ENCODE measurements around the gene FAM199X.
"Not testable (repeated sequence)": the region's sequence is repeated elsewhere in the genome, so short reads cannot be mapped to it uniquely, and the experiment has no call there.

Gene FAM199X

DNA sequence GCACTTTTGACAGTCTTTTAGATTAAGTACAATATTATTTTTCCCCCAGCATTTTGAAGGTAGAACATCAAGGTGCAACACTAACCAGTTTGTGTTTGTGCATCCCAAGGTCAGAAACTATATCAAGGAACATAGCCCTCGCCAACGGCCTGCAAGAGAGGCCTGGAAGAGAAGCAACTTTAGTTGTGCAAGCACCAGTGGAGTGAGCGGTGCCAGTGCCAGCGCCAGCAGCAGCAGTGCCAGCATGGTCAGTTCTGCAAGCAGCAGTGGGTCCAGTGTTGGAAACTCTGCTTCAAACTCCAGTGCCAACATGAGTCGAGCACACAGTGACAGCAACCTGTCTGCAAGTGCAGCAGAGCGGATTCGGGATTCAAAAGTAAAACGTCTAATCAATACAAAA, 21.7 kb downstream of the FAM199X start:
- no peak for DNase-seq (ENCODE audit: low read depth in 2 of 3, low spot score in 2 of 3)

DNA sequence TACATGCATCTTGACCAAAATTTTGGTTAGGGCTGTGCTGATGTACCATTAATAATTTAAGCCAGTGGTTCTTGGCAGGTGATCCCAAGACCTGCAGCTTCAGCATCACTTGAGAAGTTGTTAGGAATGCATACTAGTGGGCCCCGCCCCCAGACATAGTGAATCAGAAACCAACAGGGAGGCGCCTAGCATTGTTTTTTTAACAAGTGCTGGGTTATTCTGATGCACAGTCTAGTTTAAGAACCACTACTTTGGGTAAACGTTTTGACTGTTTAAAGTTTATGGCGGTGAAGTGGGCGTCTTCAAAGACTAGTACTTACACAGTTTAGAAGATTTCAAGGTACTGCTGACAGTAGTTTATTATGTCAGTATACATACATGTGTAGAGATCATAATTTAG, 23.6 kb downstream of the FAM199X start:
- DNase-seq (ENCODE audit: low read depth in 2 of 3, low spot score in 2 of 3): no peak

DNA sequence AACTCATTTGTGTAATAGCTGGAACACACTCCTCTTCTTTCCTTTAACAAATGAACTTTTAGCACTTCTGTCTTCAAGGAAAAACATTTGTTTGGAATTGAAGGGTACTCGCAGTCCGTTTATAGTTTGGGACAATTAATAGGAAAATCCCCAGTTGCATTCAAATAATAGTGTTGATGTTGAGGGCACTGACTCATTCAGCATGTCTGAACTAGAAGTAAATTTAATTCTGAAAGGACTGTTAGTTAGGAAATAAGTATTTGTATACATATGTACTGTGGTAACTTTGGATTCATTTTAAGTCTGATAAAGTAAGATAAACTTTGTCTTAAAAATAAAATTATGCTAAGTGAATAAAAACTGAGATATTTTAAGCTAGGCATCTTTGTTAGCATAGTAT, 27.2 kb downstream of the FAM199X start:
- DNase-seq (ENCODE audit: low read depth in 2 of 3, low spot score in 2 of 3): no peak

DNA sequence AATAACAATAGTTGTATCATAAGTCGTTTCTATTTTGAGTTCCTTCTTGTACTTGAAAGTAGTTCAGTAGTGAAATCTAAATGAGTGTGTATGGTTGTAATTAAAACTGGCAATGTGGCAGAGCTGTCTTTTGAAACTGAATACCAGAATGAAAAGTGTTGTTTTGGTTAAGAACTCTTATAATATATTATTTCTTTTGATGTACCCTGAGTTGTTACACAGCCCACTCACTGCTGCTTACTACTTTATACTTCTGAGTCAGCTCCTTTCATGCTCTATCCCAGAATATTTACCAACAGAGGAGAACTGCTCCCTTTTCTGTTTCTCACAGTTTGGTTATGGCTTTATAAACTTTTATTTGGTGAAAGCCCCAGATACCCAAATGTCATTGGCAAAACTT, 28.8 kb downstream of the FAM199X start:
- DNase-seq (ENCODE audit: low read depth in 2 of 3, low spot score in 2 of 3): no peak

DNA sequence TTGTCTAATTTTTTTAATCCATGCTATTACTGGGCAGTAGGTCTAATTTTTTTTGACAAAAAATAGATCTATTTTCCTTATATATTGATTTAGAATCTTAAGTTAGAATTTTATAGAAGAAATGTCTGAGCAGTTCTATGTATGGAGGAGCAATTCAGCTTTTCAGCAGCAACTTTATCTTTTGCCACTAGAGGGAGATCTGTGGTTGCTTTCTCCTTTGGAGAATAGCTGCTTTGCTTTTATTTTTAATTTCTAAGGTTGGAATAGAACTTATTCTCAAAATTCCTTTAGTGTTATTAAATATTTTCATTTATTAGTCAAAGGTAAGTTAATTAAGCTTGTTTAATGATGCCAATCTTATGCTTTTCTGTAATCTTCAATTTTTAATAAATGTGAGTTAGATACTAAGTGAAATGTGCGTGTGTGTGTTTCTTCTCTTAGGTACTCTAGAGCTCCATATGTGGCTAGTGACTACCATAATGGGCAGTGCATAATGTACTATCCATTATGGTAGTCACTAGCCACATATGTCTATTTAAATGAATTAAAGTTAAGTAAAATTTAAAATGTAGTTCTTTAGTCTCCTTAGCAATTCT, 29.3 kb downstream of the FAM199X start:
- DNase-seq (ENCODE audit: low read depth in 2 of 3, low spot score in 2 of 3): no peak

DNA sequence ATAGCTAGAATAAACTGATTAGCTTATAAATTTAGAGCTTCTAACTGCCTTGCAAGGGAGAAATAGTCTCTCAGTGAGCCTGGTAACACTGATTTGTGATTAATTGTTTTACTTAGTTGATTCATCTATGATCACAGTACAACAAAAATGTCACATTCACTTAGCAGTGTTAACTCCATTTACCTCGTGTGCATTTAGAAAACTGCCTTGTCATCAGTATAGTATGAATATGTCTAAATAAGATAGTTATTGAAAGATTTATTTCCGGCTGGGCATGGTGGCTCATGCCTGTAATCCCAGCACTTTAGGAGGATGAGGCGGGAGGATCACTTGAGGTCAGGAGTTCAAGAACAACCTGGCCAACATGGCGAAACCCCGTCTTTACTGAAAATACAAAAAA, 39.3 kb downstream of the FAM199X start:
- DNase-seq (ENCODE audit: low read depth in 2 of 3, low spot score in 2 of 3): no peak

DNA sequence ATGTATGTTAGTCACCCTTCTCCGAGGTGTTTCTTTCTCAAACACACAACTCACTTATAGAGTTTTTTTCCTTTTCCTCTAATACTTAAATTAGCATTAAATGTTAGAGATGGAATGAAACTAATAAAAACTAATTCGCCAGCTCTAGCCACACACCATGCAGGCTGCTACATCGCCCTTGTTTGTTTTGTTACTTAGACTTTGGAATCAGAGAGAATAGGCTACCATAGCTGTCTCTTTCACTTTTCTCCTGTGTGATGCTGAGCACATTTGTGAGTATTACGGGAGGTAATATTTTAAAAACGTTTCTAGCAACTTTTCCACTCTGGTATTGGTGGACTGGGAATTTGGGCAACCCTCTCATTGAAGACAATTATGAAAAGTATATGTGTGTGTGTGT, 44.9 kb downstream of the FAM199X start:
- no peak for DNase-seq (ENCODE audit: low read depth in 2 of 3, low spot score in 2 of 3)

DNA sequence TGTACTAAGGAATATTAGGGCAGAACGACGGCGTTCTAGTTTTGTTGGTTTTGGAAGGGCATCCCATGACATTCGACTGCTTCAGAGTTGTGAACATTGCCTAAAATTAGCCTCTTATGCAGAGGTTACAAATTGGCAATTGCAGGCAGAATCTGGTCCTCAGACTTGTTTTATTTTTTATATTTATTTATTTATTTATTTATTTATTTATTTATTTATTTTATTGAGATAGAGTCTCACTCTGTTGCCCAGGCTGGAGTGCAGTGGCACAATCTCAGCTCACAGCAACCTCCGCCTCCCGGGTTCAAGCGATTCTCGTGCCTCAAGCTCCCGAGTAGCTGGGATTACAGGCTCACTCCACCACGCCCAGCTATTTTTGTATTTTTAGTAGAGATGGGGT, 63.8 kb downstream of the FAM199X start:
- not testable (repeated sequence) for DNase-seq (ENCODE audit: low read depth in 2 of 3, low spot score in 2 of 3)

Measured in activated CD8-positive, alpha-beta memory T cell treated with anti-CD3 and anti-CD28 coated beads for 48 hours (primary cell).